OCI-LY1 (cell line): Measurements from ENCODE around the gene CD160.

Experiments used
- EZH2 ChIP-seq: fragments of 200-600 bp; sonication (generic), shearing (Covaris generic); IDR thresholded peaks from 2 replicates; pipeline ENCODE4 v1.8.0; 2017; ENCODE audit warnings: borderline replicate concordance, mixed run types, mild to moderate bottlenecking, antibody characterized with exemption, low read length, moderate library complexity, mixed read lengths
- TF ChIP-seq, protein P1 (sequence below): fragments of 200-600 bp; sonication (generic), shearing (Covaris generic); IDR thresholded peaks from 2 replicates; pipeline ENCODE4 v1.5.1; 2017; ENCODE audit warnings: mild to moderate bottlenecking, antibody characterized with exemption, low read length, moderate library complexity, mixed read lengths

DNA sequence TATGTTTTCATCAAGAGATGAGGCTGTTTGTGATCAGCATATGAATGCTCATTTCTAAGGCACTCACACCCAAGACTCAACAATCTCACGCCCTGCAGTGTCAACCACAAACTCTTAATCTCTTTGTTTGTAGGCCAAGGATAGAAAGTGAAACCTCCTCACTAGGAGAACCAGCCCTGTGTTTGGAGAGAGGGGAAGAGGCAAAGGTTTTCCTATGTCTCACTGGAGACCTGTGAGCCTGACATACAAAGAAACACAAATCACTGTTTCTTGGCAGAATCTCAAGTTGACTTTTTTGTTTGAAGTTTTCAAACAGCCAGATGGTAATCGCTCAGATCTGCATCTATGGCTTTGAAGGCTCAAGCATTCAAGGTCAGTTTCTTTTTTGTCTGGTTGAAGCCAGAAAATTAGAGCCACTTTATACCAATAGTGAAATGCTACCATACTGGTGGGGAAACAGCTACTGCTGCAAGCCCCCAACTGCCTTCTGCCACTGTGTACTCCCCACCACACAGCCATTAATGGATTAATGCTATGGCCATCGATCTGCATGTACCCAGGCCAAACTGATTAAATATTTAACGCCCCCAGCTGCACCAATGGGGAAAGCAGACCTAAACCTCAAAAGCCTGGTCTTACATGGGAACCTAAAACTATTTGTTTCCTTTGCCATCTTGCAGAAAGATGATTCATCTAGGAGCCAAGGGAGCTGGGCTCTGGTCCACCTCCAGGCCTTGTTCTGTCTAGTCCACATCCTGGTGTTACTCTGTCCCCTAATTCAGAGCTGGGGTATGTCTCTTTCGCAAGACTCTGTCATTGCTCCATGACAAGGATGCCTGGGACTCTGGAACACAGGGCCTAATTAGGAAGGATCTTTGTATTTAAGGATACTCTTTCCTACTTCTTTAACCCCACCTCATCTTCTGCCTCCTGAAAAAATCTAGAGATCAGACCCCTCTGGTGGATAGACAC is 28.4 kb upstream of the CD160 start:
- TF ChIP-seq, protein P1, sequence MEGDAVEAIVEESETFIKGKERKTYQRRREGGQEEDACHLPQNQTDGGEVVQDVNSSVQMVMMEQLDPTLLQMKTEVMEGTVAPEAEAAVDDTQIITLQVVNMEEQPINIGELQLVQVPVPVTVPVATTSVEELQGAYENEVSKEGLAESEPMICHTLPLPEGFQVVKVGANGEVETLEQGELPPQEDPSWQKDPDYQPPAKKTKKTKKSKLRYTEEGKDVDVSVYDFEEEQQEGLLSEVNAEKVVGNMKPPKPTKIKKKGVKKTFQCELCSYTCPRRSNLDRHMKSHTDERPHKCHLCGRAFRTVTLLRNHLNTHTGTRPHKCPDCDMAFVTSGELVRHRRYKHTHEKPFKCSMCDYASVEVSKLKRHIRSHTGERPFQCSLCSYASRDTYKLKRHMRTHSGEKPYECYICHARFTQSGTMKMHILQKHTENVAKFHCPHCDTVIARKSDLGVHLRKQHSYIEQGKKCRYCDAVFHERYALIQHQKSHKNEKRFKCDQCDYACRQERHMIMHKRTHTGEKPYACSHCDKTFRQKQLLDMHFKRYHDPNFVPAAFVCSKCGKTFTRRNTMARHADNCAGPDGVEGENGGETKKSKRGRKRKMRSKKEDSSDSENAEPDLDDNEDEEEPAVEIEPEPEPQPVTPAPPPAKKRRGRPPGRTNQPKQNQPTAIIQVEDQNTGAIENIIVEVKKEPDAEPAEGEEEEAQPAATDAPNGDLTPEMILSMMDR = no peak
- TF ChIP-seq EZH2 = no peak
